H1 (cell line): ENCODE data around the gene EXD3. TPM values are rescaled to one million over a fixed set of nuclear protein-coding genes. Genes with fewer than 3 reads are reported as not detected.

Source experiments
- CTCF ChIA-PET: fragments of 300-600 bp; sonication (Branson Sonifier 250); formaldehyde crosslinking; loops from one replicate; lab custom pipeline; 2021; ENCODE audit not compliant: partially characterized antibody; lab: Charles Lee
- POLR2A ChIA-PET: fragments of 300-600 bp; sonication (Branson Sonifier 250); formaldehyde crosslinking; loops from one replicate; lab custom pipeline; 2021; ENCODE audit warnings: inconsistent platforms; ENCODE audit not compliant: partially characterized antibody; lab: Charles Lee
- DNase-seq, 2 experiments: peaks; one replicate each; pipeline versions ENCODE4 v3.0.0 to v3.0.0-alpha.2; 2010 to 2022; ENCODE audit warnings: low spot score in 2 of 2, low read depth in 1 of 2, mixed read lengths in 1 of 2
- FAIRE-seq: peaks from 2 replicates; lab custom pipeline; 2011; peaks lifted over from hg19 to GRCh38; lab: Jason Lieb, UNC
- H2AFZ ChIP-seq: 2 replicates; pipeline ENCODE4 v1.8.1; 2012; ENCODE audit warnings: low read length, inconsistent platforms
- H2AK5ac ChIP-seq: 2 replicates; pipeline ENCODE4 v1.6.1; 2013; ENCODE audit warnings: low read depth, low read length
- H2BK120ac ChIP-seq: replicated peaks from 2 replicates; pipeline ENCODE3; 2013; ENCODE audit warnings: low read depth, low read length, inconsistent platforms
- H2BK12ac ChIP-seq: 2 replicates; pipeline ENCODE4 v1.6.1; 2013; ENCODE audit warnings: low read depth, low read length
- H2BK15ac ChIP-seq: 2 replicates; pipeline ENCODE4 v1.6.1; 2013; ENCODE audit warnings: low read length
- H2BK20ac ChIP-seq: 2 replicates; pipeline ENCODE4 v1.6.1; 2013; ENCODE audit warnings: low read length
- H2BK5ac ChIP-seq: 2 replicates; pipeline ENCODE4 v1.6.1; 2013; ENCODE audit warnings: low read depth, low read length
- H3K14ac ChIP-seq: 2 replicates; pipeline ENCODE4 v1.6.1; 2013; ENCODE audit warnings: inconsistent platforms; ENCODE audit not compliant: insufficient read length
- H3K18ac ChIP-seq: 2 replicates; pipeline ENCODE4 v1.6.1; 2013; ENCODE audit warnings: low read length; ENCODE audit errors: extremely low read depth
- H3K23ac ChIP-seq: 2 replicates; pipeline ENCODE4 v1.6.1; 2013; ENCODE audit warnings: inconsistent platforms; ENCODE audit not compliant: insufficient read length
- H3K23me2 ChIP-seq: 2 replicates; pipeline ENCODE4 v1.6.1; 2013; ENCODE audit warnings: low read depth, low read length
- H3K27ac ChIP-seq: 2 replicates; pipeline ENCODE4 v1.6.1; 2011; ENCODE audit warnings: low read depth, low read length, inconsistent platforms
- H3K27me3 ChIP-seq, 4 experiments: replicated peaks in 1 of 4; 1 replicate in 1 of 4; 2 replicates in 3 of 4; pipeline versions ENCODE4 v1.6.1 to v1.8.1; 2011 to 2013; ENCODE audit warnings: low read length in 3 of 4, mild to moderate bottlenecking in 3 of 4, inconsistent platforms in 2 of 4, mixed read lengths in 2 of 4, moderate library complexity in 1 of 4; ENCODE audit not compliant: control insufficient read depth in 3 of 4, insufficient read depth in 3 of 4; ENCODE audit errors: extremely low read depth in 1 of 4
- H3K36me3 ChIP-seq, 4 experiments: 2 replicates each; pipeline versions ENCODE4 v1.6.1 to v1.8.1; 2011 to 2013; ENCODE audit warnings: mild to moderate bottlenecking in 4 of 4, low read length in 3 of 4, moderate library complexity in 2 of 4, control low read depth in 1 of 4, inconsistent platforms in 1 of 4; ENCODE audit not compliant: insufficient read depth in 4 of 4, control insufficient read depth in 2 of 4
- H3K4ac ChIP-seq: replicated peaks from 2 replicates; pipeline ENCODE3; 2013; ENCODE audit warnings: low read length, low read depth, mixed read lengths, inconsistent platforms; ENCODE audit not compliant: insufficient read length
- H3K4me1 ChIP-seq, 4 experiments: replicated peaks in 1 of 4; 1 replicate in 1 of 4; 2 replicates in 3 of 4; pipeline versions ENCODE4 v1.6.1 to v1.8.1; 2011 to 2013; ENCODE audit warnings: low read length in 3 of 4, inconsistent platforms in 2 of 4, mixed read lengths in 1 of 4; ENCODE audit not compliant: insufficient read depth in 4 of 4, control insufficient read depth in 3 of 4
- H3K4me2 ChIP-seq, 2 experiments: 2 replicates each; pipeline versions ENCODE4 v1.6.1 to v1.8.1; 2011 to 2013; ENCODE audit warnings: low read depth in 2 of 2, low read length in 2 of 2, control low read depth in 1 of 2, inconsistent platforms in 1 of 2, mild to moderate bottlenecking in 1 of 2; ENCODE audit not compliant: insufficient read depth in 1 of 2
- H3K4me3 ChIP-seq, 4 experiments: fragments of 200-600, 300-600 bp in 1 of 4; sonication (generic), shearing (Covaris generic), sonication (Bioruptor Twin) in 1 of 4; 2 replicates each; pipeline versions ENCODE4 v1.5.1 to v1.8.1; 2011 to 2016; ENCODE audit warnings: low read length in 4 of 4, low read depth in 3 of 4, control low read depth in 2 of 4, inconsistent platforms in 2 of 4, mild to moderate bottlenecking in 2 of 4, mixed read lengths in 1 of 4, moderate library complexity in 1 of 4; ENCODE audit not compliant: insufficient read depth in 2 of 4; ENCODE audit errors: extremely low read depth in 1 of 4
- H3K56ac ChIP-seq: replicated peaks from 2 replicates; pipeline ENCODE3; 2013; ENCODE audit warnings: low read depth, mild to moderate bottlenecking, mixed read lengths, low read length, inconsistent platforms; ENCODE audit not compliant: insufficient read length
- H3K79me1 ChIP-seq: 2 replicates; pipeline ENCODE4 v1.6.1; 2013; ENCODE audit warnings: low read depth, low read length, control low read depth
- H3K79me2 ChIP-seq, 2 experiments: 2 replicates each; pipeline versions ENCODE4 v1.6.1 to v1.8.1; 2012 to 2013; ENCODE audit warnings: low read length in 2 of 2, mild to moderate bottlenecking in 2 of 2, inconsistent platforms in 1 of 2; ENCODE audit not compliant: insufficient read depth in 2 of 2, control insufficient read depth in 1 of 2
- H3K9ac ChIP-seq, 4 experiments: replicated peaks in 1 of 4; 1 replicate in 1 of 4; 2 replicates in 3 of 4; pipeline versions ENCODE4 v1.6.1 to v1.8.1; 2011 to 2013; ENCODE audit warnings: low read depth in 3 of 4, low read length in 3 of 4, control low read depth in 2 of 4, mild to moderate bottlenecking in 2 of 4, moderate library complexity in 2 of 4, inconsistent platforms in 1 of 4; ENCODE audit errors: extremely low read depth in 1 of 4
- H3K9me3 ChIP-seq, 2 experiments: 2 replicates each; pipeline versions ENCODE4 v1.6.1 to v1.8.1; 2012 to 2013; ENCODE audit warnings: mild to moderate bottlenecking in 2 of 2, moderate library complexity in 2 of 2, control low read depth in 1 of 2, inconsistent platforms in 1 of 2, low read depth in 1 of 2, low read length in 1 of 2, mixed read lengths in 1 of 2; ENCODE audit not compliant: insufficient read depth in 2 of 2
- H4K20me1 ChIP-seq, 2 experiments: replicated peaks in 1 of 2; 2 replicates each; pipeline versions ENCODE3 to v1.8.1; 2011 to 2013; ENCODE audit warnings: inconsistent platforms in 2 of 2, low read length in 2 of 2, mild to moderate bottlenecking in 1 of 2; ENCODE audit not compliant: insufficient read depth in 2 of 2, control insufficient read depth in 1 of 2
- H4K5ac ChIP-seq: 2 replicates; pipeline ENCODE4 v1.6.1; 2013; ENCODE audit warnings: low read length, low read depth, mixed read lengths, inconsistent platforms; ENCODE audit not compliant: insufficient read length
- H4K8ac ChIP-seq: 2 replicates; pipeline ENCODE4 v1.8.0; 2013; ENCODE audit warnings: mild to moderate bottlenecking, moderate library complexity, low read length, inconsistent platforms; ENCODE audit not compliant: insufficient read depth; ENCODE audit errors: extremely low read depth
- H4K91ac ChIP-seq: replicated peaks from 2 replicates; pipeline ENCODE3; 2013; ENCODE audit warnings: low read length, mixed read lengths, inconsistent platforms; ENCODE audit not compliant: insufficient read length
- CTCF ChIP-seq, 3 experiments: IDR thresholded peaks; 1 replicate in 2 of 3; 2 replicates in 1 of 3; pipeline versions ENCODE4 v1.5.1 to v1.6.1; 2011; ENCODE audit warnings: low read length in 3 of 3, mild to moderate bottlenecking in 3 of 3, inconsistent platforms in 2 of 3, low read depth in 1 of 3, moderate library complexity in 1 of 3; ENCODE audit not compliant: insufficient read depth in 1 of 3; ENCODE audit errors: control extremely low read depth in 1 of 3
- E2F6 ChIP-seq: IDR thresholded peaks from 2 replicates; pipeline ENCODE4 v1.6.1; 2012; ENCODE audit warnings: inconsistent platforms
- EZH2 ChIP-seq: fragments of 200-600 bp; sonication (generic); IDR thresholded peaks from 2 replicates; pipeline ENCODE4 v1.7.1; 2012; ENCODE audit warnings: low read depth, mild to moderate bottlenecking, moderate library complexity, low read length, inconsistent platforms; ENCODE audit not compliant: severe bottlenecking
- MAX ChIP-seq: IDR thresholded peaks from 2 replicates; pipeline ENCODE4 v1.6.1; 2012; ENCODE audit warnings: inconsistent platforms
- RAD21 ChIP-seq, 2 experiments: IDR thresholded peaks in 1 of 2; conservative IDR thresholded peaks in 1 of 2; 2 replicates each; pipeline ENCODE4 v1.6.1; 2011; ENCODE audit warnings: low read depth in 2 of 2, low read length in 2 of 2, improper control_type of control experiment in 1 of 2, inconsistent platforms in 1 of 2, mild to moderate bottlenecking in 1 of 2, moderate library complexity in 1 of 2
- SIX5 ChIP-seq: IDR thresholded peaks from 2 replicates; pipeline ENCODE4 v1.6.1; 2011; ENCODE audit warnings: mild to moderate bottlenecking, low read depth, low read length
- WGBS, 2 experiments: shearing (Covaris generic) in 1 of 2; methylation state at CpG; one replicate each; pipeline versions ENCODE4 v1.1.6 to v1.1.7; 2013 to 2015; ENCODE audit warnings: low lambda C conversion rate in 2 of 2, mixed read lengths in 2 of 2, inconsistent platforms in 1 of 2, low coverage in 1 of 2, missing lambda C conversion rate in 1 of 2; ENCODE audit not compliant: insufficient replicate concordance in 2 of 2, insufficient coverage in 1 of 2, insufficient read length in 1 of 2; ENCODE audit errors: extremely low coverage in 1 of 2, missing lambda C conversion rate in 1 of 2; 5-methylcytosine and 5-hydroxymethylcytosine counted together
- polyA plus RNA-seq, 7 experiments: library from polyadenylated mRNA; depleted of rRNA in 3 of 7; stranded (reverse) in 5 of 7; unstranded in 2 of 7; fragments of >200 nt in 5 of 7; fragments of 200-250 nt in 2 of 7; gene quantifications; 1 replicate in 5 of 7; 2 replicates in 1 of 7; 4 replicates in 1 of 7; pipeline versions ENCODE4 v1.2.1 to v1.2.3, GENCODE V29; 2011 to 2013; ENCODE audit warnings: missing spikeins in 2 of 7, mixed read lengths in 2 of 7
- total RNA-seq: library from RNA; stranded (reverse); fragmentation: NEBNext Ultra II Directional; extraction: Animal tissue kit (Norgen Biotek cat#: 25700); gene quantifications from 2 replicates; pipeline ENCODE4 v1.2.1, GENCODE V29; 2021

The EXD3 gene
- total and polyA plus RNA-seq, 2 of the 8 experiments (the other 6 are each of a cell fraction or from before 2014, with no cell fraction given): 7.2 to 9.4 TPM

GRCh38 chr9:137294681-137295237, 128.2 kb downstream of the EXD3 start:
- Histone ChIP-seq H3K14ac (no peak overlapping the region), H2BK15ac (peak overlapping the region; percentile 95; the same call in 1 of the 2 replicates)
- TF ChIP-seq CTCF (IDR thresholded peaks at IDR 0.05; ENCODE audit: control extremely low read depth in 1 of 3, insufficient read depth in 1 of 3, low read depth in 1 of 3, low read length in 3 of 3): peak in 1 of 3 experiments; percentile 18; a peak in 1 of 4 replicates
- TF ChIP-seq MAX: peak; percentile 85
- no peak for TF ChIP-seq SIX5
- peak in 1 of 2 experiments; percentile 39; a peak in 3 of 4 replicates for TF ChIP-seq RAD21 (IDR thresholded peaks at IDR 0.05 in 1 of 2, conservative IDR thresholded peaks at IDR 0.05 in 1 of 2; ENCODE audit: low read depth in 2 of 2, low read length in 2 of 2)
- TF ChIP-seq EZH2: no peak
- peak; percentile 84 for TF ChIP-seq E2F6
- TF ChIP-seq, all 59 proteins: peak for 4
- H3K4me1 ChIP-seq: peaks cover 3 to 28% (median 24%) of the 10 kb centered on the region in 4 experiments
- H3K9ac ChIP-seq: no peak overlapping the region
- H3K4ac ChIP-seq: peak overlapping the region; percentile 6
- FAIRE-seq (no peak), DNase-seq (no peak)
- no peak overlapping the region for H3K23ac ChIP-seq
- peaks cover 3 to 8% of the 10 kb centered on the region in 2 experiments for H4K20me1 ChIP-seq
- peak overlapping the region; percentile 52; the same call in 1 of the 2 replicates for H3K18ac ChIP-seq
- H2AFZ ChIP-seq: no peak overlapping the region
- CTCF ChIA-PET: interaction anchor here (0.7 to 2.7 kb wide), 7 partner anchors 24 to 294 kb away, joined by 3 to 7 read pairs (median 3); no protein-coding TSS in a partner anchor
- H3K4me3 ChIP-seq: peak overlapping the region in 2 of 4 experiments; percentile 10 to 60; a peak in 2 of 8 replicates
- H2AK5ac ChIP-seq: no peak overlapping the region
- H3K27me3 ChIP-seq: peaks cover 0 to 24% (median 12%) of the 10 kb centered on the region in 4 experiments; a peak in 5 of 7 replicates
- peak overlapping the region; percentile 30 to 63 for H3K4me2 ChIP-seq
- POLR2A ChIA-PET: no interaction called here
- peaks cover 0 to 4% of the 10 kb centered on the region in 2 experiments; a peak in 2 of 4 replicates for H3K9me3 ChIP-seq
- peak overlapping the region; percentile 79 for H4K91ac ChIP-seq
- H3K79me1 ChIP-seq: no peaks in the 10 kb centered on the region
- H3K27ac ChIP-seq: no peak overlapping the region
- peak overlapping the region; percentile 83; the same call in 1 of the 2 replicates for H4K8ac ChIP-seq
- H2BK20ac ChIP-seq: peak overlapping the region; percentile 99; the same call in 1 of the 2 replicates
- no peaks in the 10 kb centered on the region for H3K36me3 ChIP-seq
- peak overlapping the region; percentile 94; the same call in 1 of the 2 replicates for H2BK12ac ChIP-seq
- H3K79me2 ChIP-seq: no peaks in the 10 kb centered on the region
- no peak overlapping the region for H3K56ac ChIP-seq
- no peak overlapping the region for H2BK120ac ChIP-seq
- no peak overlapping the region for H4K5ac ChIP-seq
- no peak overlapping the region for H2BK5ac ChIP-seq
- WGBS, 2 experiments: 40% methylated on average over 32 of the region's 35 CpGs; no CpG with 5 or more reads in 1 of the 2 experiments
- peaks cover 4% of the 10 kb centered on the region; the same call in 1 of the 2 replicates for H3K23me2 ChIP-seq
